ENCODE data around the gene PBRM1.

The PBRM1 gene

DNA sequence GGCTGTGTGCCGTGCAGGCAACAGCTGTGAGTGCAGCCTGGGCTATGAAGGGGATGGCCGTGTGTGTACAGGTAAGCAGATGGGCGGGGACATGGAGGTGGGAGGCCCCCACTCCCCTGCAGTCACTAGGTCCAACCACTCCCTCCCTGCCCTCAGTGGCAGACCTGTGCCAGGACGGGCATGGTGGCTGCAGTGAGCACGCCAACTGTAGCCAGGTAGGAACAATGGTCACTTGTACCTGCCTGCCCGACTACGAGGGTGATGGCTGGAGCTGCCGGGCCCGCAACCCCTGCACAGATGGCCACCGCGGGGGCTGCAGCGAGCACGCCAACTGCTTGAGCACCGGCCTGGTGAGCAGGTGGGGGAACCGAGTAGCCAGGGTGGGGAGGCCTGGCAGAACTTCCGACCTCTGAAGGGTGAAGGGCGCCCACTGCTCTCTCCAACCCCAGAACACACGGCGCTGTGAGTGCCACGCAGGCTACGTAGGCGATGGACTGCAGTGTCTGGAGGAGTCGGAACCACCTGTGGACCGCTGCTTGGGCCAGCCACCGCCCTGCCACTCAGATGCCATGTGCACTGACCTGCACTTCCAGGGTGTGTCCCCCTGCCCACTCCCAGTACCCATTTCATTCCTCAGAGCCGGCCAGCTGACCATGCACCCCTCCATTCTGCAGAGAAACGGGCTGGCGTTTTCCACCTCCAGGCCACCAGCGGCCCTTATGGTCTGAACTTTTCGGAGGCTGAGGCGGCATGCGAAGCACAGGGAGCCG lies 163.6 kb downstream of the PBRM1 start:
- DNase-seq = no peak

DNA sequence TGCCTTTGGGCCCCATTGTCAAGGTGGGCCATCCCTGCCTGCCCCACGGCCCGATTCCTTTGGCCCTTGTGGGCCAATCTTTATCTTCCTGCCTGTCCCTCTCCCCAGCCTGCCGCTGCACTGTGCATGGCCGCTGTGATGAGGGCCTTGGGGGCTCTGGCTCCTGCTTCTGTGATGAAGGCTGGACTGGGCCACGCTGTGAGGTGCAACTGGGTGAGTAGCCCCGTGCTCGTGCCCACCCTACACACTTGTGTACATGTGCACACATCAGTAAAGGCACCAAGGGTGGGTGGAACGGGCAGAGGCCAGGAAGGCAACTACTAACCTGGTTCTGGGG lies 164.3 kb downstream of the PBRM1 start:
- no peak for DNase-seq

DNA sequence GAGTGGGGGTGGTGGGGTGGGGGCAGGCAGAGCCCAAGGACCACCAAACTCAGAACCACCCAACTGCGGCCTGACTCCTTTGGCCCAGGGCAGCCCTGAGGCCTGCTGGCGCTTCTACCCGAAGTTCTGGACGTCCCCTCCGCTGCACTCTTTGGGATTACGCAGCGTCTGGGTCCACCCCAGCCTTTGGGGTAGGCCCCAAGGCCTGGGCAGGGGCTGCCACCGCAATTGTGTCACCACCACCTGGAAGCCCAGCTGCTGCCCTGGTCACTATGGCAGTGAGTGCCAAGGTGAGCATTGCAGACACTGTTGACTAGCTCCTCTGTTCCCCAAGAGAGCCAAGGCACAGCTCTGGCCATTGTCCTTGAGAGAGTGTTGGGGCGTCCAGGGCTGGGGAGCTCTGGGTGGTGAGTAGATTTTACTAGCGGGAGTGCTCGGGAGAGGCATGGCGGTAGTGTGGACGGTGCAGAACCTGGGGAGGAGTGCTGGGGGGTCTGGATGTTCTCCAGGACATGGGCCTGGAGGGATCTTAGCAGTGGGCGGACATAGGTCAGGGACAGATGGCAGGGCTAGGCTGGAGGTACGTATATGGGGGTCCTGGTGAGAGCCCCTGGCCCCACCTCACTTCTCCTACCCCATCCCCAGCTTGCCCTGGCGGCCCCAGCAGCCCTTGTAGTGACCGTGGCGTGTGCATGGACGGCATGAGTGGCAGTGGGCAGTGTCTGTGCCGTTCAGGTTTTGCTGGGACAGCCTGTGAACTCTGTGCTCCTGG lies 164.8 kb downstream of the PBRM1 start:
- no peak for DNase-seq

DNA sequence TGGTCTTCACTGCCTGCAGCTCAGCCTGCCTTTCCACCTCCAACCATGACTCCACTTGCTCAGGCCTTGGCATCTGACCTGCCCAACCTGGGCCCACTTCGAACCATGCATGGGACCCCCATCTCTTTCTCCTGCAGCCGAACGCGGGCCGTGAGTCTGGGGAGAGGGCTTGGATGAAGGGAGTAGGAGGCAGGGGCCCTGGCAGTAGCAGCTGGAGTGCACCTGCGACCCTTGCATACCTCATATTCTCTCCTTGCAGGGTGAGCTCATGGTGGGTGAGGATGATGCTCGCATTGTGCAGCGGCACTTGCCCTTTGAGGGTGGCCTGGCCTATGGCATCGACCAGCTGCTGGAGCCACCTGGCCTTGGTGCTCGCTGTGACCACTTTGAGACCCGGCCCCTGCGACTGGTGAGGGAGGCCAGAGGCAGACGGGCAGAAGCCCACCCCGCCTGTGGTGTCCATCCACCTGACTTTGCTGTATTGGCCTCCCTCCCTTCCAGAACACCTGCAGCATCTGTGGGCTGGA lies 165.5 kb downstream of the PBRM1 start:
- DNase-seq = no peak

DNA sequence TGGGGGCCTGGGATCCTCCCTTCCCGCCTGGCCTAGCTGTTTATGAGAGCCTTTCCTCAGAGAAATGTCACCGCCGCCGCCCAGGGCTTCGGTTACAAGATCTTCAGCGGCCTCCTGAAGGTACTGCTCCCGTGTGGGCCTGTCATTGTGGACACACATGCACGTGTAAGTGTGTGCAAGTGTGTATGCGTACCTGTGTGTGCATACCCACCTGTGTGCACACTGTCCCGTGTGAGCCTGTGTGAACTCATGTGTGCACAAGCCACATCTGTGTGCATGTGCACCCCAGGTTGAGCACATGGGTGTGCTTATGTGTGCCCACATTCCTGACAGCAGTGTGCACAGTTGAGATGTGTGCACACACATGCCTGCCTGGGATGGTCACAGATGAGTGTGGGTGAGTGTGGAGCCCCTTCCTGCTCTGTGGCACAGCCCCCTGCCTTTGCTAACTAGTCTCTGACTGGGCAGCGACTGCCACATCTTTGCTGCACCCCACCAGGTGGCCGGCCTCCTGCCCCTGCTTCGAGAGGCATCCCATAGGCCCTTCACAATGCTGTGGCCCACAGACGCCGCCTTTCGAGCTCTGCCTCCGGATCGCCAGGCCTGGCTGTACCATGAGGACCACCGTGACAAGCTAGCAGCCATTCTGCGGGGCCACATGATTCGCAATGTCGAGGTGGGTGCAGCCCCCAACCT lies 166.1 kb downstream of the PBRM1 start:
- DNase-seq = no peak

DNA sequence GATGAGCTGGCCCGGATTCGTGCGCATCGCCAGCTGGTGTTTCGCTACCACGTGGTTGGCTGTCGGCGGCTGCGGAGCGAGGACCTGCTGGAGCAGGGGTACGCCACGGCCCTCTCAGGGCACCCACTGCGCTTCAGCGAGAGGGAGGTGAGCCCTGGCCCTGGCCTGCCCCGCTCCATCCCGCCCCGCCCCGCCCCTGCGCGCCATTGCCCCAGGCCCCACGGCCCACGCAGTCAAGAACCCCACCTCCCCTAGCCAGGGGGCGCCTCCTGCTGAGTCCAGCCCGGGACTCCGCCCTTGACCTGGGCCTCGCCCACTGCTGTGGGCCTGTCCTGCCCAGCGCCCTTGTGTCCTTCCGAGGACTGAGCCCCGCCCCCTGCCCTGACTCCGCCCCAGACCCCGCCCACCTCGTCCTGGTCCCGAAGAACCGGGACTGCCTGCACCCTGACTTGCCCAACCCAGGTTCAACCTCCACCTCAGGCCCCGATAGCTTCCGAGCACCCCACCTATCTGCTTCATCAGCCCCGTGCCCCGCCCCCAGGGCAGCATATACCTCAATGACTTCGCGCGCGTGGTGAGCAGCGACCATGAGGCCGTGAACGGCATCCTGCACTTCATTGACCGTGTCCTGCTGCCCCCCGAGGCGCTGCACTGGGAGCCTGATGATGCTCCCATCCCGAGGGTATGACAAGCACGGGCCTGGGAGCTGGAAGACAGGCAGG lies 166.8 kb downstream of the PBRM1 start:
- no peak for DNase-seq

DNA sequence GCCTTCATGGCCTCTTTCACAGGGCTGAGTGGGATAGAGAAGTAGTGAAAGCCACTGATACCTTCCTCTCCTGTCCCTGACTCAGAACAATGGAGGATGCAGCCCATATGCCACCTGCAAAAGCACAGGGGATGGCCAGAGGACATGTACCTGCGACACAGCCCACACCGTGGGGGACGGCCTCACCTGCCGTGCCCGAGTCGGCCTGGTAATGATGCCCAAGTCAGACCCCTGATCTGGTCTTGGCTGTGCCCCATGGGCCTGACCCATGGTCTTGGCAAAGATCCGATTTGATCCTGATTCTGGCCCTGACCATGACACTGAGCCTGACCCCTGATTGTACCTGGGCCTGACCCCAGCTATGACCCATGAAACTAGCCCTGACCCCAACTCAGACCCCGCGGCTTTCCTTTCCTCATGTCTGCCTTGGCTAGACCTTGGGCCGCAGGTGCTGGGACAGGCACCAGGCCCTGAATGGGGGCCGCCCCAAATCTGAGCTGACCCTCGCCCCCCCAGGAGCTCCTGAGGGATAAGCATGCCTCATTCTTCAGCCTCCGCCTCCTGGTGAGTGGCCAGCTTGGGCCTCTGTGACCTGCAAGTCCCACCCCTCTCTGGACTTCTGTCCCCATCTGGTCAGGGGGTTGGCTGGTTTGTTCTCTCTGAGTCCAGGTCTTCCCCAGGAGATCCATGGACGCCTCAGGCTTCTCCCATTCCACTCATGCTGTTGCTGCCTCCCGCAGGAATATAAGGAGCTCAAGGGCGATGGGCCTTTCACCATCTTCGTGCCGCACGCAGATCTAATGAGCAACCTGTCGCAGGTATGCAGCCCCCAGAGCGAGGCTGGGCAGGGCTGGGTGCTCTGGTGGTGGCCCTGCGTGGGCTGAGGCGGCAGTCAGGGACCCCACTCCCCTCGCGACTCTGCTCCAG lies 167.7 kb downstream of the PBRM1 start:
- no peak for DNase-seq

DNA sequence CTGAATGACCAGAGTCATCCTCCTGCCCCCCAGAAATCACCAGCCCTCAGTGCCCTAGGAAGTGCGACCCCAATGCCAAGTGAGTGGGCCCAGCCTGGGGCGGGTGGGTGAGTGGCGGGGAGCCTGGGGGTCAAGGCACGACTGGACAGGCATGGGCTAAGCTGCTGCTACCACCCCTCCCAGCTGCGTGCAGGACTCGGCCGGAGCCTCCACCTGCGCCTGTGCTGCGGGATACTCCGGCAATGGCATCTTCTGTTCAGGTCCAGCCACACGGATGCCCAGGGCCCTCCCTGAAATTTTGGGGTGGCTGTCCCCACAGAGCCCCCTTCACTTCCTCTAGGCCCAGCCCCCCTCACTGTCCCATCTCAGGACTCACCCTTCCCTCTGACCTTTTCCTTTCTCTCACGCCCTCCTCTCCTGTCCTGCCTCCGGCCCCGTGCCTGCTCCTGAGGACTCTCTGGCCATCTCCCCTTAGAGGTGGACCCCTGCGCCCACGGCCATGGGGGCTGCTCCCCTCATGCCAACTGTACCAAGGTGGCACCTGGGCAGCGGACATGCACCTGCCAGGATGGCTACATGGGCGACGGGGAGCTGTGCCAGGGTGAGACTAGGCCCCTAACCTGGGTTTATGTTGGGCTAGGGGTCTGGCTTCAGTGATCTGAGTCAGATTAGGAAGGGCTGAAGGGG lies 169.1 kb downstream of the PBRM1 start:
- DNase-seq = no peak

DNA sequence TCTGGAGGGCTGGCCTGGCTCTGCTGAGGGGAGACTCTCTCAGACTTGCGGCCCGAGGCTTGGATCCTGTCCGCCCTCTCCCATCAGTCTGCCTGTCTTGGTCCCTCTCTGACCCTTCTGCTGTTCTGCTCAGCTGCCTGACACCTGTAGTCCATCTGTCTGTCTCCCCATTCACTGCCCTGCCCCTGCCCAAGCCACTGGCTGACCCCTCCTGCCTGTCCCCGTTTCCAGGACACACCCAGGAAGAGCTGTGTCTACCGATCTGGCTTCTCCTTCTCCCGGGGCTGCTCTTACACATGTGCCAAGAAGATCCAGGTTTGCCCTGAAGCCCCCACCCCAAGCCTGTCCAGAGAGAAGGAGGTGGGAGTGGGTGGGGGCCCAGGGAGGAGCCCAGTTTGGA lies 170.5 kb downstream of the PBRM1 start:
- DNase-seq = no peak

DNA sequence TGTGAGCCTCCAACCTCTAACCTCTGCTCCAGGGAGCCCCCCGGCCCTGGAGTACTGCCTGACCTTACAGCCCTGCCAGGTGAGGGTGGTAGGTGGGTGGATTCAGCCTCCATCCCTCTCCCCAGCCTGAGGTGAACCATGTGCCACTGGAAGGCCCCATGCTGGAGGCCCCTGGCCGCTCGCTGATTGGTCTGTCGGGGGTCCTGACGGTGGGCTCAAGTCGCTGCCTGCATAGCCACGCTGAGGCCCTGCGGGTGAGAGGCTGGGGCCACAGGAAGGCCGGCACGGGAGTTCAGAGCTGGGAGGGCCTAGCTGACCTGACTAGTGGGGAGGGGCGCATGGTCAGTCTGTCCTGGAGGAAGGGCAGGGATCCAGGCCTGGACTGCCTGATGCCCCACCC lies 171.1 kb downstream of the PBRM1 start:
- no peak for DNase-seq

DNA sequence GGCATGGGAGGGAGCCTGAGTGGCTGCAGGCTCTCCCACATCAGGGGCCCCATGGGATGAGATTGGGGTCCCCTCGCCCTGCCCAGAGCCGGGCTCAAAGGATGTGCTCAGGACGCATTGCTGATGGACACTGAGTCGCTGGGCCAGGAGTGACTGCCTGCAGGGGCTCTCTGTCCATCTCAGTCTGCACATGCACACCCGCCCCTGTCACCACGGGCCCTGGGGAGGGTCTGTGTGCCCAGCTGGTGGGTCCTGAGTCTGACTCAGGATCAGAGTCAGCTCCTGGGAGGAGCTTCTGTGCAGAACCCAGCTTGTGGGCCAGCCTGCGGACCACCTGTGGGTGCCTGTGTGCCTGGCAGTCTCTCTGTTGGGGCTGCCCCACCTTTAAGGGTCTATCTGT lies 172.4 kb downstream of the PBRM1 start:
- no peak for DNase-seq

DNA sequence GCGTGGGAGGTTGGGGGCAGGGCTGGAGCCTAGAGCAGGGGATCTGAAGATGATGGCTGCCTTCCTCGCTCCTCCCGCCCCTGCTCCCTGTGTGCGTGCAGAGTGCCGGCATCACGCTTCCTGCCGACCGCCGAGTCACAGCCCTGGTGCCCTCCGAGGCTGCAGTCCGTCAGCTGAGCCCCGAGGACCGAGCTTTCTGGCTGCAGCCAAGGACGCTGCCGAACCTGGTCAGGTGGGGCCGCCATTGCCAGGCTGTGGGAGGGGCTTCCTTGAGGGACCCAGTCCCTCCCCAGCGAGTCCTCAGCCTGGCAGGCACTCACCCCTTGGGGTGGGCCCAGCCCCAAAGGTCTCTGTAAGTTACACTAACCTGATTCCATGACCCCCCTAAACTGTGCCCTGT lies 173.0 kb downstream of the PBRM1 start:
- DNase-seq = no peak

DNA sequence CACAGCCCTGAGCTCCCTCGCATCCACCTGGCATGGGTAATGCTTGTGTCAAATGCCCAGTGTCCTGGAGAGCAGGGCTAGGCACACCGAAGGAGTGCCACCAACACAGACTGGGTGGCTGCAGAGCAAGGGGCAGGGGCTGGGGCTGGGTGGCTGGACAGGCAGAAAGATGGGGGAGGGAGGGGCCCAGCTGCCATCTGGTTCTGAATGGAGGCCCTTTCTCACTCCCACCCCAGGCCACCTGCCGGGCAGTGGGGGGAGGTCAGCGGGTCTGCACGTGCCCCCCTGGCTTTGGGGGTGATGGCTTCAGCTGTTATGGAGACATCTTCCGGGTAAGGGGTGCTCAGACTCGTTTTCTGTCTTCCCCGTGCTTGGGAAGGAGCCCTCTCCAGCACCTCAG lies 173.6 kb downstream of the PBRM1 start:
- no peak for DNase-seq

DNA sequence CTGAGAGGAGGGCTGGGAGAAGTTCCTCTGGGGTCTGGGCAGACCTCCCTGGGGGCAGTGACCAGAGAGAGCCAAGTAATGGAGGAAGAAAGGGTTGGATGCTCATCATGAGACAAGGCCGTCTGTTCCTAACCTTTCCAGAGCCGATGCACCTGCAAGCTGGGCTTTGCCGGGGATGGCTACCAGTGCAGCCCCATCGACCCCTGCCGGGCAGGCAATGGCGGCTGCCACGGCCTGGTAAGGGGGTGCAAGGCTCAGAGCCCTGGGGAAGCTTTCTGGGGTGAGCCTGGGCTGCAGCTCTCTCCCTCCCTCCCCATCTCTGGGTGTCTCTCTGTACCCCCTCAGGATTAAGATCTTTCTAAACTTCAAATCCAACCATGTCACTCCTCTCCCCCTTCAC lies 174.2 kb downstream of the PBRM1 start:
- no peak for DNase-seq

DNA sequence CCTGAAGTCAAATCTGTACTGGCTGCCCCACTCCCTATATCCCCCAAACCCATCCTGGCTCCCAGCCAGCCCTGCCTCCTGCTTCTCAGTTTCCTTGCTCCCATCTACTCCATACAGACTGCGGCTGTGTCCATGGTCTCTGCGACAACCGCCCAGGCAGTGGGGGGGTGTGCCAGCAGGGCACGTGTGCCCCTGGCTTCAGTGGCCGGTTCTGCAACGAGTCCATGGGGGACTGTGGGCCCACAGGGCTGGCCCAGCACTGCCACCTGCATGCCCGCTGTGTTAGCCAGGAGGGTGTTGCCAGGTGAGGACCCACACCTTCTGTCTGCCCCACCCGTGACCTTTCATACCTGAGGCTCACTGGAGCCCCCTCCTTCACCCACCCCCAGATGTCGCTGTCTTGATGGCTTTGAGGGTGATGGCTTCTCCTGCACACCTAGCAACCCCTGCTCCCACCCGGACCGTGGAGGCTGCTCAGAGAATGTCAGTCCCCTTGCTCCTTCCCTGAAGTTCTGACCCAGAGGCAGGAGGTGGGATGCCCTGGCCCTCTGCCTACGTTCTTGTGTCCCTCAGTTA lies 175.9 kb downstream of the PBRM1 start:
- no peak for DNase-seq

DNA sequence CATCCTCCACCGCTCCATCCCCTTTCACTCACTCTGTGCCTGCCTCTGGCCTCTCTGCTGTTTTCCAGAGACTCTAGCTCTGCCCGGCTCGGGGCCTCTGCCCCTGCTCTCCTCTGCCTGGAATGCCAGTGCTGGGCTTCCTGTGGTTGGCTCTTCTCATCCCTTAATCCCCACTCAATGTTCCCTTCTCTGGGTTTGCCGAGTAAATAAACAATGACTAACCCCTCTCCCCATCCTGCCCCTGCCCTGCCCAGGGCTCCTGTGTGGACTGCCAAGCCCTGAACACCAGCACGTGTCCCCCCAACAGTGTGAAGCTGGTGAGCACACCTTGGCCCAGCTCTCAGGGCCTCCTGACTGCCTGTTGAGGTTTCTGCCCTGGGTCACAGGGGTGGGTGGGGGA lies 178.4 kb downstream of the PBRM1 start:
- DNase-seq = no peak

DNA sequence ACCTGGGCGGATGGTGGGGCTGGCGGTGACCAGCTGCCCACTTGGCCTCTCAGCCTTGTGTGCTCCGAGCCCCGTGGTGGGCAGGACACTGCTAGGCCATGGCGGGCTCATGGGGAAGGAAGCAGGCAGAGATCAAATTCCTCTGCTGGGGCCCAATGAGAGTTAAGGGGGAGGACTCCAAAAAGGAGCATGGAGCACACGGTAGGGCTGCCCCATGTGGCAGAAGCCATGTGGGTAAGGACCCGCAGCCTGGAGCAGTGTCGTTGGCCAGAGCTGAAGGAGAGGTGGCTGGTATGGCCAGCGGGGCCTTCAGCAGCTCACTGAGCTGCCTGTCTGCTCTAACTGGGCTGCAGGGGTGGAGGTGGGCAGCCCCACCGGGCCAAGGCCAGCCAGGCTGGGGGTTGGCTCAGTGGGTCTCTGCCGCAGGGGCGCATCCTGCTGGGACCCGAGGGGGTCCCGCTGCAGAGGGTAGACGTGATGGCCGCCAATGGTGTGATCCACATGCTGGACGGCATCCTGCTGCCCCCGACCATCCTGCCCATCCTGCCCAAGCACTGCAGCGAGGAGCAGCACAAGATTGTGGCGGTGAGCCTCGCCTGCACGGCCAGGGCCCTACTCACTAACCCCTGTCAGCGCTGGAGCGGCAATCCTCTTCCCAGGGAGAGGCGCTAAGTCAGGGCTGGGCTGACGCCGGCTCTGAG lies 179.3 kb downstream of the PBRM1 start:
- DNase-seq = no peak

DNA sequence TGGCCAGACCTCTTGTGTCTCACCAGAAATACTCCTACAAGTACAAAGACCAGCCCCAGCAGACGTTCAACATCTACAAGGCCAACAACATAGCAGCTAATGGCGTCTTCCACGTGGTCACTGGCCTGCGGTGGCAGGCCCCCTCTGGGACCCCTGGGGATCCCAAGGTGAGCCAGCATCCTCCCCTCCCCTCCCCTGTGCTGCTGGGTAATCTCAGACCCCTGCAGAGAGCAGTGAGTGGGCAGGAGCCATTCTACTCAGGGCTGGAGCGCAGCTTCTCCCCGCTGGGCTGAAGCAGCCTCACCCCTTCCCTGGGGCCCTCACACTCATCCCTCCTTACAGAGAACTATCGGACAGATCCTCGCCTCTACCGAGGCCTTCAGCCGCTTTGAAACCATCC lies 180.7 kb downstream of the PBRM1 start:
- no peak for DNase-seq

DNA sequence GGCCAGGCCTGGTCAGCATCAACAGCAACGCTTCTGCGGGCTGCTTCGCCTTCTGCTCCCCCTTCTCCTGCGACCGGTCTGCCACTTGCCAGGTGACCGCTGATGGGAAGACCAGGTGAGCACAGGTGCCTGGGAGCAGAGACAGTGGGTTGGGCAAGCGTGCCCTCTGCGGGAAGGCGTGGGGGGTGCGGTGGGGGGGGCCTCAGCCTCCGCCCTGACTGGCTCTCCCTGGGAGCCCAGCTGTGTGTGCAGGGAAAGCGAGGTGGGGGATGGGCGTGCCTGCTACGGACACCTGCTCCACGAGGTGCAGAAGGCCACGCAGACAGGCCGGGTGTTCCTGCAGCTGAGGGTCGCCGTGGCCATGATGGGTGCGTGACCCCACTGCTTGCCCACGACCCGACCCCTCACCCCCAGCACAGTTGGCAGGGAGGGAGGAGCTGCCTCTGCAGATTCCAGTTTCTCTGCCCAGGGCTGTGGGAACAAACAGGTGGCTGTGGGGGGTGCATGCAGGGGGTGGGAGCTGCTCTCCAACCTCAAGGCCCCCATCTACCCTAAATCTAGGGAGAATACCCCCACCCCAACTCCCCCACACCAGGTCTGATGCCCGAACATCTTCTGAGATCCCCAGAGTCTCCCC lies 181.8 kb downstream of the PBRM1 start:
- DNase-seq = no peak

DNA sequence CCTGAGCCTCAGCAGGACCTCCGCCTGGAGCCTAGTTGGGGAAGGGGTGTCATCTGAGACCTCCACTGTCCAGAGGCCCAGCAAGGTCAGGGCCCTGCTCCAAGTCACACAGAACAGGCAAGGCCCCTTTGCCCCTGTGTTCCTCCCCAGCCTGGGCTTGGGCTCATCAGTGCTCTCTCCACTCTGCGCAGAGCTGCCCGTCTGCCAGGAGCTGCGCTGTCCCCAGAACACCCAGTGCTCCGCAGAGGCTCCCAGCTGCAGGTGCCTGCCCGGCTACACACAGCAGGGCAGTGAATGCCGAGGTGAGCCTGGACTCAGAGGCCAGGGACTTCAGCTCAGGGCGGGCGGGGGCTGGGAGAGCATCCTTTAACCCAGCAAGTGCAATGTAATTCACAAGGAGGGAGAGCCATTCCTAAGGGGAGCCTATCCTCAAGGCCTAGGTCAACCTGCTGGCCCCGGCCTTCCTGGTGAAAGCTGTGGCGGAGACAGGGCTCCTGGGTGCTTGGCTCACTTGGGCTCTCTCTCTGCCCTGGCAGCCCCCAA lies 182.8 kb downstream of the PBRM1 start:
- no peak for DNase-seq

Measured in NK-92 treated with Interleukin-12 subunit alpha and Interleukin-12 subunit beta, amount 100 ng/mL, for 24 hours (cell line).